ENCODE results near the gene INSM2. TPM values are rescaled to one million over a fixed set of nuclear protein-coding genes. Genes with fewer than 3 reads are reported as not detected.

The INSM2 gene
- total and polyA plus RNA-seq, 2 of the 13 experiments (the other 11 are each of a cell fraction or from before 2014, with no cell fraction given), result not detected

- TF ChIP-seq, protein P1, sequence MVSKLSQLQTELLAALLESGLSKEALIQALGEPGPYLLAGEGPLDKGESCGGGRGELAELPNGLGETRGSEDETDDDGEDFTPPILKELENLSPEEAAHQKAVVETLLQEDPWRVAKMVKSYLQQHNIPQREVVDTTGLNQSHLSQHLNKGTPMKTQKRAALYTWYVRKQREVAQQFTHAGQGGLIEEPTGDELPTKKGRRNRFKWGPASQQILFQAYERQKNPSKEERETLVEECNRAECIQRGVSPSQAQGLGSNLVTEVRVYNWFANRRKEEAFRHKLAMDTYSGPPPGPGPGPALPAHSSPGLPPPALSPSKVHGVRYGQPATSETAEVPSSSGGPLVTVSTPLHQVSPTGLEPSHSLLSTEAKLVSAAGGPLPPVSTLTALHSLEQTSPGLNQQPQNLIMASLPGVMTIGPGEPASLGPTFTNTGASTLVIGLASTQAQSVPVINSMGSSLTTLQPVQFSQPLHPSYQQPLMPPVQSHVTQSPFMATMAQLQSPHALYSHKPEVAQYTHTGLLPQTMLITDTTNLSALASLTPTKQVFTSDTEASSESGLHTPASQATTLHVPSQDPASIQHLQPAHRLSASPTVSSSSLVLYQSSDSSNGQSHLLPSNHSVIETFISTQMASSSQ (IDR thresholded peaks at IDR 0.05; ENCODE audit: low read depth), result no peak
- TF ChIP-seq, protein P1 (CRISPR knock-in tag; IDR thresholded peaks at IDR 0.05; ENCODE audit: borderline replicate concordance), result peak; percentile 98
- TF ChIP-seq ZEB1 (IDR thresholded peaks at IDR 0.05; ENCODE audit: insufficient replicate concordance, low read depth), result peak; percentile 64
- TF ChIP-seq, protein P2, sequence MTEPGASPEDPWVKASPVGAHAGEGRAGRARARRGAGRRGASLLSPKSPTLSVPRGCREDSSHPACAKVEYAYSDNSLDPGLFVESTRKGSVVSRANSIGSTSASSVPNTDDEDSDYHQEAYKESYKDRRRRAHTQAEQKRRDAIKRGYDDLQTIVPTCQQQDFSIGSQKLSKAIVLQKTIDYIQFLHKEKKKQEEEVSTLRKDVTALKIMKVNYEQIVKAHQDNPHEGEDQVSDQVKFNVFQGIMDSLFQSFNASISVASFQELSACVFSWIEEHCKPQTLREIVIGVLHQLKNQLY (CRISPR knock-in tag; IDR thresholded peaks at IDR 0.05), result peak; percentile 99
- TF ChIP-seq PAX8 (CRISPR knock-in tag; IDR thresholded peaks at IDR 0.05; ENCODE audit: borderline replicate concordance), result peak; percentile 100
- TF ChIP-seq TEAD2 (CRISPR knock-in tag; IDR thresholded peaks at IDR 0.05), result peak; percentile 100
- TF ChIP-seq ZSCAN25 (CRISPR knock-in tag; IDR thresholded peaks at IDR 0.05), result peak; percentile 99
- peak; percentile 100 for TF ChIP-seq NR1H2 (CRISPR knock-in tag; IDR thresholded peaks at IDR 0.05; ENCODE audit: borderline replicate concordance, low read depth)
- no peak for TF ChIP-seq SOX13 (IDR thresholded peaks at IDR 0.05)
- TF ChIP-seq SOX13 (CRISPR knock-in tag; conservative IDR thresholded peaks at IDR 0.05 in 1 of 2, IDR thresholded peaks at IDR 0.05 in 1 of 2), result peak; percentile 89 to 99; a peak in 3 of 4 replicates
- peak; percentile 100 for TF ChIP-seq KDM4B (CRISPR knock-in tag; IDR thresholded peaks at IDR 0.05)
- no peak for TF ChIP-seq NR2F6 (IDR thresholded peaks at IDR 0.05)
- TF ChIP-seq NR2F6 (CRISPR knock-in tag; IDR thresholded peaks at IDR 0.05), result peak; percentile 99
- peak; percentile 99 for TF ChIP-seq KDM6A (CRISPR knock-in tag; IDR thresholded peaks at IDR 0.05; ENCODE audit: low read depth)
- TF ChIP-seq ZNF792 (CRISPR knock-in tag; IDR thresholded peaks at IDR 0.05), result peak; percentile 100
- TF ChIP-seq, protein P3, sequence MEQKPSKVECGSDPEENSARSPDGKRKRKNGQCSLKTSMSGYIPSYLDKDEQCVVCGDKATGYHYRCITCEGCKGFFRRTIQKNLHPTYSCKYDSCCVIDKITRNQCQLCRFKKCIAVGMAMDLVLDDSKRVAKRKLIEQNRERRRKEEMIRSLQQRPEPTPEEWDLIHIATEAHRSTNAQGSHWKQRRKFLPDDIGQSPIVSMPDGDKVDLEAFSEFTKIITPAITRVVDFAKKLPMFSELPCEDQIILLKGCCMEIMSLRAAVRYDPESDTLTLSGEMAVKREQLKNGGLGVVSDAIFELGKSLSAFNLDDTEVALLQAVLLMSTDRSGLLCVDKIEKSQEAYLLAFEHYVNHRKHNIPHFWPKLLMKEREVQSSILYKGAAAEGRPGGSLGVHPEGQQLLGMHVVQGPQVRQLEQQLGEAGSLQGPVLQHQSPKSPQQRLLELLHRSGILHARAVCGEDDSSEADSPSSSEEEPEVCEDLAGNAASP (CRISPR knock-in tag; IDR thresholded peaks at IDR 0.05; ENCODE audit: borderline replicate concordance), result peak; percentile 100
- peak; percentile 100 for TF ChIP-seq ZNF572 (CRISPR knock-in tag; IDR thresholded peaks at IDR 0.05)
- peak; percentile 100 for TF ChIP-seq MIXL1 (CRISPR knock-in tag; IDR thresholded peaks at IDR 0.05)
- peak; percentile 100 for TF ChIP-seq ZNF615 (CRISPR knock-in tag; IDR thresholded peaks at IDR 0.05; ENCODE audit: borderline replicate concordance)
- TF ChIP-seq ZNF878 (CRISPR knock-in tag; IDR thresholded peaks at IDR 0.05), result peak; percentile 100
- peak; percentile 98 for TF ChIP-seq POGZ (CRISPR knock-in tag; IDR thresholded peaks at IDR 0.05)
- peak; percentile 100 for TF ChIP-seq ZNF614 (CRISPR knock-in tag; IDR thresholded peaks at IDR 0.05; ENCODE audit: borderline replicate concordance)
- TF ChIP-seq ZBTB10 (CRISPR knock-in tag; IDR thresholded peaks at IDR 0.05; ENCODE audit: borderline replicate concordance), result peak; percentile 100
- TF ChIP-seq MAFF (IDR thresholded peaks at IDR 0.05; ENCODE audit: low read depth, low read length), result peak; percentile 21; the same call in 1 of the 2 replicates
Measured at GRCh38 chr14:35534873-35535482, 1.0 kb downstream of the INSM2 start (continued).

Data from HepG2 (cell line).